Stimulated activated naive CD4-positive, alpha-beta T cell treated with Interleukin-2 at 50 U/mL for 16 hours (primary cell): ENCODE measurements around the gene HBP1.
"Not testable (repeated sequence)": the region's sequence is repeated elsewhere in the genome, so short reads cannot be mapped to it uniquely, and the experiment has no call there.

Source experiments
- DNase-seq: peaks from one replicate; lab custom pipeline; 2025; lab: John Stamatoyannopoulos, UW

HBP1 gene, protein sequence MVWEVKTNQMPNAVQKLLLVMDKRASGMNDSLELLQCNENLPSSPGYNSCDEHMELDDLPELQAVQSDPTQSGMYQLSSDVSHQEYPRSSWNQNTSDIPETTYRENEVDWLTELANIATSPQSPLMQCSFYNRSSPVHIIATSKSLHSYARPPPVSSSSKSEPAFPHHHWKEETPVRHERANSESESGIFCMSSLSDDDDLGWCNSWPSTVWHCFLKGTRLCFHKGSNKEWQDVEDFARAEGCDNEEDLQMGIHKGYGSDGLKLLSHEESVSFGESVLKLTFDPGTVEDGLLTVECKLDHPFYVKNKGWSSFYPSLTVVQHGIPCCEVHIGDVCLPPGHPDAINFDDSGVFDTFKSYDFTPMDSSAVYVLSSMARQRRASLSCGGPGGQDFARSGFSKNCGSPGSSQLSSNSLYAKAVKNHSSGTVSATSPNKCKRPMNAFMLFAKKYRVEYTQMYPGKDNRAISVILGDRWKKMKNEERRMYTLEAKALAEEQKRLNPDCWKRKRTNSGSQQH

DNA sequence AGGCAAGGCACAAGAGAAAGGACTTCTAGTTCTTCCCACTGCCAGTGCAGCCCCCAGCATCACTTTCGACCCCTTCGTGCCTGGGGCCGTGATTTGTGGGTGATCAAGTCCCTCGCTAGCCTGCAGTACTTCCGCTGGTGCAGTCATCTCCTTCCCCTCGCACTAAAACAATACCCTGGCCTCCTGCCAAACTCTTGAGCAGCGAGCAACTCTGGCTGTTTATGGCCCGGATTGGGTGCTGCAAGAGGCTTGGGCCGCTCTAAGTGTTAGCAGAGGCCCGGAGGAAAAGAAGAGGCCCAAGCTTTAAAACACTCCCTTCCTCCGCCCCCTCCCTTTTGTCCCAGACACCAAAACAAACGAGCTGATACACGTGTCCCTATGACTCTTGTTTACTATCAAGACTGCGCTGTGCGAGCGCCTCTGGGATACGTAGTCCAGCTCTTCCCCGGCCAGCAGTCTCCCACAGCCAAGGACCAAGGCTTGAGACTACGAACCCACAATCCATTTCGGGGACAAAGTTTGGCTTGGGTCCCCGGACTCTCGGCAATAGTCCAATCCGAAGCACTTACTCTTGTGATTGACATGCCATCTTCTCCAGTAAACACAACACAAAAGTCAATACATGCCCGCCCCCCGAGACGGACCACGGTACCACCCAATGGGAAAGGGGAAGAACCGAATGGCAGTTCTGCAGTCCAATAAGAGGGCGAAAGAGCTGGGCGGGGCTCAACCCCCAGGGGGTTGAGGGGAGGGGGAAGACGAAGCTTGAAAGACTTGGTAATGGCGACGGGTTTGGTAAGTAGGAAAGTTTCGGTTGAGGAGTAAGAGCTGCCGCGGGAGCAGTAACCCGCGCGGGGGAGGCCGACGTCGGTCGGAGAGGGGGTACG is at the start of gene HBP1:
HBP1 (plus strand) TSS at position 771 of the 887 bp plus-strand sequence. CDS start 10,891 bp downstream, outside the sequence.
- DNase-seq: peak; percentile 97

DNA sequence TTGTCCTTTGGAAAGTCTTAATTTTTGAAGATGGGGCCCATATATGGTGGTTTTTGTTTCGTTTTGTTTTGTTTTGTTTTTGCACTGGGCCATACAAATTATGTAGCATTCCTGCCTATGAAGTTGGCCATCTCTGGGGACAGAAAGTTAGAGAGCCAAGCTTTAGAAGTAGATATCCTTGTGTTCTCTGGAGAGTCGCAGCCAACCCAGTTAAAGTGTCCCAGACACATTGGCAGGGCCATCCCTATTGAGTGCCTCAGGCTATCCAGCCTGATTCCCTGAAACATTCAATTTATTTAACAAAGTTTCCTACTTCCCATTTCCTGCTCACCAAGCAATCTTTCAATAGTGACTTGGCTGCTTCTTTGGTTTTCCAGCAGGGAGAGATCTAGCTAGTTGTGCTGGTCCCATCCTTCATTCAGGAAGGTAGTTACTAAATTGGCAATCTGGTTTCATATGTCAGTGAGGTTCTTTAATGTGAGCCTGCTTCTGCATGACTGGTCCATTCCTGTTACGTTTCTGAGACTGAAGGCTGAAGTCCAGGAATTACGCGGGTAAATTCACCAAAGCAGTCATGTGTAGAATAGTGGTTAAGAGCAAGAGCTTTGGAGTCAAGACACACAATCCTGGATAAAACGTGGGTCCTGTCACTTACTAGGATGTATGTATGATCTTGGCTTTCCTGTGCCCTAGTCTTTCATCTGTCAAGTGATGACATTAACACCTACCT is 49.3 kb upstream of the HBP1 start:
- no peak for DNase-seq

DNA sequence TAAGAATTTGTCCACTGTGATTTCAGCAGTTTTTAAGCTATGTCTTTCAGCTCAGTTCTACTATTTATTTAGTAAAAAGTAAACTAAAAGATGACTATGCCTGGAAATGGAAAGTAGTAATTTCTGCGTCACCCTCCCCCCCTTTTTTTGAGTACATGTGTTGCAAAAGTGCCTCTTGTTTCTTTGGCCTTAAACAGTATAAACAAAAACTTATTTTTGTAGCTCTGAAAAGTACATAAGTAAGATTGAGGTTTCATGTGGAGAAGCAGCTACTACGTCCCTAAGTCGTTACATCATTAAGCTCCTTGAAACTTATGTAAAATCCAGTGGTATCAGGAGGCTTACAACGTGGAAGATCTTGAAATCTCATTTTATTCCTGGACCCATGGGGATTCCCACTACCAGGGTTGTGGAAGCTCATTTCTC is 46.3 kb upstream of the HBP1 start:
- no peak for DNase-seq

DNA sequence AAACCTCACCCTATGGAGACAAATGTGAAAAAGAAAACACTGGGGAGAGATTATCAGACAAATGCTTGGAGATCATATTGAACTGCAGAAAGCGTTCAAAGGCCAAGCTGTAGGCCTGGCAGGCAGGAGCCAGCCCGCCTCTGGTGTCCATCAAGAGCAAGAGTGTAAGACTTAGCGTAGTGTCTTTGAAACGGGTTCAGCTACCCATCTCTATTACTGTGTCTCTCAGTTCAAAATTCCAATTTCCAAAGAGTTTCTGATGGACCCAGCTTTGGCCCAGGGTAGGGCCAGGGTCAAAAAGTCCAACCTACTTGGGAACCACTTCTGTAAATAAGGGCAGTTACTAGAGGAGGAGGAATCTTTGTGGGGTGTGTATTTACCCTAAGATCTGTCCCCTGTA is 45.4 kb upstream of the HBP1 start:
- no peak for DNase-seq

DNA sequence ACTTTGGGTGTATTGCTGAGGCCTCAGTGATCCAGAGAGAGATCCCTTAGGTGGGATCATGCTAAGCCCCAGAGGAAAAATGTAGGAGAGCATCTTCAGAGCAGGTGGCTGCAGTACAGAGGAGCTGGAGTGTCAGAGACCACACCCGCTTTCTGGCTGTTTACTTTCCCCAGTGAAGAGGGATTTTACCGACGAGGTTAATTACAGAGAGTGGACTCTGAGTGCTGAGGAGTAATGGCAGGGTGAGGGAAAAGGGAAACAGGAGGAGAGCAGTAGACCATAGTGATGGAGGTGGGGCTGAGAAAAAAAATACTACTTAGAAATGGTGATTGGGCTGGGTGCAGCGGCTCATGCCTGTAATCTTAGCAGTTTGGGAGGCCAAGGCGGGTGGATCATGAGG is 43.3 kb upstream of the HBP1 start:
- no peak for DNase-seq

DNA sequence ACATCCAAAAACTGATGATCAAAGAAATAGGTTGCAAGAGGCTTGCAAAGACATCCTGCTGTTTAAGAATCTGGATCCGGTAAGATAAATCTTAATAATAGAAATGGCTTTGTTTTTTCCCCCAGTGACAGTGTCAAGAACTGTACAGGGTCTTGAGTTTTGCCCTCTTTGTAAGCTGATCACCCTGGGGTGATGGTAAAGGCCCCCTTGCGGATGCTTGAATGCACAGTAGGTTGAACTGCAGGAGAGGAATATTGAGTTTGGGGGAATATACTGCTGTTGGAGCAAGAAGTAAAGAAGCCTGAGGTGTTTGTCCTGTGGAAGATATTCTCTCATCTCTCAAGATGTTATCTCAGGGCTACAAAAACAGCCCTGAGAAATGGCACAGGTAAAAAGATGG is 40.6 kb upstream of the HBP1 start:
- DNase-seq: no peak

DNA sequence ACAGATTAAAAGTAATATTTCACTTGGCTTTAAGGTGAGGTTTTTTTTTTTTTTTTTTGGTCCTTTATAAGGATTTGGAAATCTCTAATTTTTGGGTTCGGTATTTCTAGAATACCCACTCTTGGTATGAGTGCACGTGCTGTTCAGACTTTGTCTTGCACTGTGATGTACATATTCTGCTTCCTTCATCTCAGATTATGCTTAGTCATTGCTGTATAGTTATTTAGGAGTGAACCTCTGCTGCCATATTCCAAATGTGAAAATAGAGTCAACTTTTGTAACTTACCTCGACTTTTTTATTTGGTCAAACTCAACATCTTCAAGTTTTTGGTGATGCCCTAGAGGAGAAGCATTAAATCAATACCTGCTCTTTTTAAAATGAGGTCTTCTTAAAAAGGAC is 40.1 kb upstream of the HBP1 start:
- no peak for DNase-seq

DNA sequence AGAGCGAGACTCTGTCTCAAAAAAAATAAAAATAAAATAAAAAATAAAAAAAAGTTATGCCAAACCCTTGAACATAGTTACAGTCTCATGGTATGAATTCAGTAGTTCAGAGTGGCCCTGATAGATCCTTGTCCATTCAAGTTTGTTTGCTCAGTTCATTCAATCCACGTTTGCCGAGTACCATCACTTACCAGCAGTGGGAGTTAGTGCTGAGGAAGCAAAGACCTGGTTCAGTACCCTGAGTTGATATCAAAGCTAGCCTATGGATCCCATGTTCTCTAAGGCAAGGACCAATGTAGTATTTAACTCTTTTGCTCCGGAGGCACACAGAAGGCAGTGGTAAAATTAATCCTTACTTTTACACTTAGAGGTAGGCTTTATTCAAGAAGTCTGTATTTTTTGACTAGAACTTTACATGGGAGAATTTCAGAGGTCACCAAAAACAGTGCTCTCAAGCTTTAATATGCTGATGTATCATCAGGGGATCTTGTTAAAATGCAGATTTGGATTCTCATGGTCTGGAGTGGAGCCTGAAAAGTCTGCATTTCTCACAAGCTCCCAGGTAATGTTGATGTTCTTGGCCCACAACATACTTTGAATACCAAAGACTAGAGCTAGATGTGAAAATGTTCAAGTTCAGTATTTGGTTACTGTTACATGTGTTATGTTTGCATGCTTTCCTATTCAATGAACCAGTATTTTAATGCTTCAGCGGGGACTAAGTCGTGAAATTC is 38.1 kb upstream of the HBP1 start:
- DNase-seq: no peak

DNA sequence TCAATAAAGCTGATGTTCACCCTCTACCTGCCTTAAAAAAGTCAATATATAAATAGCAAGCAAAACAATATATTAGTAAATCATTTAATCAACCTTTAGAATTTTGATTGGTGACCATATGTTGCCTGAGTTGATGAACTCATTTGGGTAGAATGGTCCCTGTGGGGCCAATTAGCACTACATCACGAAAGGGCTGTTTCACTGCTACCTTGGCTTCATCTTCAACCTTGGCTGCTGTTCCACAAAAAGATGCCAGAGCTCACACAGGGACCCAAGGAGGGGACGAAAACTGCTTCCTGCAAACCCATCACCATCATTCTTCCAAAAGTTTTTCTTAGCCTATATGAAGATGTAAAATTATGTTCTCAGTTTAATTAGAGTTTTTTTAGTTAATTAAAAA is 35.4 kb upstream of the HBP1 start:
- no peak for DNase-seq

DNA sequence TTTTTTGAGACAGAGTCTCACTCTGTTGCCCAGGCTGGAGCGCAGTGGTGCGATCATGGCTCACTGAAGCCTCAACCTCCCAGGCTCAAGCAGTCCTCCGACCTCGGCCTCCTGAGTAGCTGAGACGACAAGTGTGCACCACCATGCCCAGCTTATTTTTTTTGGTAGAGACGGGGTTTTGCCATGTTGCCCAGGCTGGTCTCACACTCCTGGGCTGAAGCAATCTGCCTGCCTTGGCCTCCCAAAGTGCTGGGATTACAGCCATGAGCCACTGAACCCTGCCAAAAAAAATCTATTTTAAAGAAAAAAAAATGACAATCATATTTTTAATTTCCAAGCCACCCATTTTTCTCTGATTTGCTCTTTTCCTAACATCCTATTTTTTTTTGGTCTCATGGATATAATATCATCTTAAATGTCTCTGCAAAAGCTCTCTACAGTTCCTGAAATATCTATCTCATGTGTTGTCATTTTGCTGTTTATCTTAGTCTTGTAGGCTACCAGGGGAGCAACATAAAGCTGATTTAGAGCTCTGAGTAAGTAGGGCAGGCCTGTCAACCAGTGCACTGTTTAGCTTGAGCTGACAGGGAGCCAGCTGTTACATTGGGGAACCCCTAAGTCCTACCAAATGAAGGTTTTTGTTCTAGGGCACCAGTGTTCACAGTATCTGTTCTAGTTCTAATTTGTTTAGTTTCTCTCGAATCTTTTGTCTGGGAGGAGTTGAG is 29.9 kb upstream of the HBP1 start:
- DNase-seq: no peak

DNA sequence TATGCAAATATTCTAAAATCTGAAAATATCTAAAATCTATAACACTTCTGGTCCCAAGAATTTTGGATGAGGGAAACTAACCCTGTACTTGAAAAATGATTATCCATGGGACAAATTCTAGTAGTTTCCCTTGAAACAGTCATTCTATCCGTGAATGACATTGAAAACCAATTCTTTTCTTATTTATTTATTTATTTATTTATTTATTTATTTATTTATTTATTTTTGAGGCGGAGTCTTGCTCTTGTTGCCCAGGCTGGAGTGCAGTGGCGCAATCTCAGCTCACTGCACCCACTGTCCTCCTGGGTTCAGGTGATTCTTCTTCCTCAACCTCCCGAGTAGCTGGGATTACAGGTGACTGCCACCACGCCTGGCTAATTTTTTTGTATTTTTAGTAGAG is 24.9 kb upstream of the HBP1 start:
- not testable (repeated sequence) for DNase-seq

DNA sequence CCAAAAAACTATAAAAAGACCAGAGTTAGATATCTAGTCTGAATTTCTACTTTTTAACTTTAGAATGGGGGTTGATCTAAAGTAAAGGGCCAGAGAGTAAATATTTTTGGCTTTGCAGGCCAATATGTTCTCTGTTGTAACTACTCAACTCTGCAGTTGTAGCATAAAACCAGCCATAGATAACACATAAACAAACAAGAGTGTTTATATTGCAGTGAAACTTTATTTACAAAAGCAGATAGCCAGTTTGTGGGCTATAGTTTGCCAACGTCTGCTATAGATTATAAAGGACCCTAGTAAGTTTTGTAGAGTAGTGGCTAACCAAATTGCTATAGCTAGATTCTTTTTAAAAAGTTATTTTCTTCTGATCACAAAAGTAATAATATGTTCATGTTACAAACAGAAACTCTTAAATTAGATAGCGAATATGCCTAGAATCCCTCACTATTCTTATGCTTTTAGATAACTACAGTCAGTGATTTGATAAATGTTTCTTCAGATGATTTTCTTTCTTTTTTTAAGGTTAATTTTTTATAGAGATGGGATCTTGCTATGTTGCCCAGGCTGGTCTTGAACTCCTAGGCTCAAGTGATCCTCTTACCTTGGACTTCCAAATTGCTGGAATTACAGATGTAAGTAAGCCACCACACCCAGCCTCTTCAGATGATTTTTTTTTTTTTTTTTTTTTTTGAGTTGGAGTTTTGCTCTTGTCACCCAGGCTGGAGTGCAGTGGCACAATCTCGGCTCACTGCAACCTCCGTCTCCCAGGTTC is 23.6 kb upstream of the HBP1 start:
- DNase-seq: no peak

DNA sequence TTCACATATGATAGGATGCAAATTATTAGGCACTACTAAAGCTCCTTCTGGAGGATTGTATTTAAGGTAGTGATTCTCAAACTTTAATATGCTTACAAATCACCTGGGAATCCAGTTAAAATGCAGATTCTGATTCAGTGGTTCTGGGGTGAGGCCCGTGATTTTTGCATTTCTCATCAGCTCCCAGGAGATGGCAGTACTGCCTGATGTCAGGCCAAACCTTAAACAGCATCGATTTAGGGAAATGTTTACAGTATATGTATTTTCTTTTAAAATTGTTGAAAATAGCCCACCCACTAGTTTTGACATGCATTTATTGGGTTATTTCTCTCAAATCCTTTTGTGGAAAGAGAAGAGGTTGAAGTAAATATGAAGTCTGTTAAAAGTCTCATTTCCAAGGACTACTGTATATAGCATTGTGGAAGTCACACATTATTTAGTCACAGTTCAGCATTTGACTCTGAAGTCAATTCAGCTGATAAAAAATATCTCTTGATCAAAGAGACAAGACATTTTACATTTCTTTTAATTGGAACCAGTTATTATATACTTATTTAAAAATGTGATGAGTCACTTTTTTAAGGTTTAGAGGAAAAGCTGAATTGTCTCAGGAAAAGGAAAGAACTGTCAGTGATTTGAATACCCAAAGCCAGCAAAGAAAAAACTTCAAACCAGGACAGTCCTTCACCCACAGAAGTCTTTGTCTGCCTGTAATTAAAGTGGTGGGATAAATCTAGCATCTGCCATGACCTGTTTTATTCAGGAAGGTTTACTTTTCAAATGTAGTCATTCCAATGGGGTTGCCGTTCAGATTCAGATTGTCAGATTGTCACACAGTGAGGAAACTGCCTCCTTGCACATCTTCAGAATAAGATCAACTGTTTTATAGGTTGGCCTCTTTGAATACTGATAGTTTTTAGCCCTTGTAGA is 21.1 kb upstream of the HBP1 start:
- DNase-seq: no peak

DNA sequence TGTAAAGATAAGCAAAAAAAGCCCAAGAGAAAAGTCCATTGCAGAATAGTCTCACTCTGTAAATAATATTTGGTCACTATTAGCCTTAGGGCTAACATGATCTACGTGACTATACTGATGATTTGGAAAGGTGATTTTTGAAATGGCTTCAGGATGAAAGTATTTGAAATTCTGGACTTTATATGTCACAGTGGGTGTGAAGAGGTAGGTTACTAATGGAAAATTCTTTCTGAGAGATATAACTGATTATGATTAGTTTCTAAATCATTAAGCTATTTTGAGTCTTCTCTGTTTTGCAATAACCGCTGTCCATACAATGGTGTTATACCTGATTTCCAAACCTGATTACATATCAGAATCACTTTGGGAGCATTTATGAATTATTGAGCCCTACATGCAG is 20.1 kb upstream of the HBP1 start:
- DNase-seq: no peak

DNA sequence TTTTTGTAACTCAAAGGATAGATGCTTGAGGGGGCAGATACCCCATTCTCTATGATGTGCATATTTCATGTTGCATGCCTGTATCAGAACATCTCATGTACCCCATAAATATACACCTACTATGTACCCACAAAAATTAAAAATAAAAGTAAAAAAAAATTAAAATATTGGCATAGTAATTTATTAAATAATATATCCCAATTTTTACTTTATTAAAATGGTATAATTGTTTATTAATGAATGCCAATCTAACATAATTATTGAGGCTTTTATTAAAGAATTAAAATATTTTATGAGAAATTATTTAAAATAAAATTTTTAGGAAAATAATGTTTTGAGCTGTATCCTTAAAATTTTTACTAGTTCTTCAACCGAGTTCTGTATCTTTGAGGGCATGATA is 18.9 kb upstream of the HBP1 start:
- no peak for DNase-seq

DNA sequence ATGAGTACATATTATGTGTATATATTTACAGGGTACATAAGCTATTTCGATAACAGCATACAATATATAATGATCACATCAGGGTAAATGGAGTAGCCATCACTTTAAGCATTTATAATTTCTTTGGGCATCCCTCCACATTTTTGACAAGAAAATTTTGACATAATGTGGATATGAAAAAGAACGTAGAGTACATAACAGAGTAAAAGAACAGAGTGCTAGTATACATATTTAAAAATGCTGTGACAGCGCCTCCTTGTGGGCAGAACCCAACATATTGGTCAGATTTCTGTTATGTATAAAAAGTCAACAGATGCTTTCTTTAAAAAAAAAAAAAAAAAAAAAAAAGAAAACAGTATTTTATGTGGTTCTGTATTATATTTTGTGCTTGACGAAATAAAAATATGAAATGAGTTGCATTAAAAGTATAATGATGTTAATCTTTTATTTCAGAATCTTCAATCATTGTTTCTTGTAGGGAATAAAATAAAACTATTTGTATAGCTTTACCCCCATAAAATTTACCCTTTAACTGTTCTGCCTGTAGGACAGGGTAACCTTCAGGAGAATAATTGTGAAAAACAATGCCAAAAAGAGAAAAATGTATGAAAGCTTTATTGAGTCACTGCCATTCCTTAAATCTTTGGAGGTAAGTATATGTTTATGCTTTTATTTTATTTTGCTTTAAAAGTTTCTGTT is 18.3 kb upstream of the HBP1 start:
- DNase-seq: peak; percentile 64

DNA sequence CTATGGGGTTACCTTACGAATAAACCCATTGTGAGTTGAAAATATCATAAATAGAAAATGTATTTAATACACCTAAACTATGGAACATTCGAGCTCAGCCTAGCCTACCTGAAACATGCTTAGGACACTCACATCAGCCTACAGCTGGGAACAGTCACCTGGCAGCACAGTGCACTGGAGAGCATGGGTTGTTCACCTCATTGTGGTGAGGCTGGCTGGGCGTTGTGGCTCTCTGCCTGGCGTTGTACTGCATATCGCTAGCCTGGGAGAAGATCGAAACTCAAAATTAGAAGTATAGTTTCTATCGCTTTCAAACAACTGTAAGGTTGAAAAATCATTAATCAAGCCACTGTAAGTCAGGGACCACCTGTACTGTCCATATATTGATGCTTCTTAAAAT is 17.3 kb upstream of the HBP1 start:
- DNase-seq: no peak

DNA sequence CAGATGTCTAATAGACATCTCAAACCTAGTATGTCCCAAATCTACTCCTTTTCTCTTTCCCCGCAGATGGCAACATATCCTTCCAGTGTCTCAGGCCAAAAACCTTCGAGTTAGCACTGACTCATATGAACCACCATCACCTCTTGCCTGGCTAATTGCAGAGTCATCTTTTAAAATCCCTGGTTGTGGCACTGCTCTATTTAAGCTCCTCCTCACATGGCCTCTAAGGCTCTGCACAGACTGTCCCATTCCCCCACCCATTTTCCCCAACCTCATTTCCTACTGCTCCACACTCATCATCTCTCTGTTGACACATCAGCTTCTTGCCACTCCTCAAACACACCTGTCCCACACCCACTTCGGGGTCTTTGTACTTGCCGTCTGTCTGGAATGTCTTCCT is 16.8 kb upstream of the HBP1 start:
- no peak for DNase-seq
